ENCODE measurements around the gene MMP12. TPM values are rescaled to one million over a fixed set of nuclear protein-coding genes. Genes with fewer than 3 reads are reported as not detected.

Gene MMP12
- total RNA-seq, 1 donor from 2014 or later: not detected

- ATAC-seq (ENCODE audit: poor library complexity) (no peak), DNase-seq (no peak)
- intact Hi-C loops (cut with DNase I): no loop called here
These were observed 20.8 kb downstream of the MMP12 start for GRCh38 chr11:102853956-102854355.

- ATAC-seq (ENCODE audit: poor library complexity) (no peak), DNase-seq (no peak)
- intact Hi-C loops (cut with DNase I): no loop called here
These were observed 21.7 kb downstream of the MMP12 start for GRCh38 chr11:102853055-102853454.

GRCh38 chr11:102850973-102851745, 23.6 kb downstream of the MMP12 start:
- no peak for ATAC-seq (ENCODE audit: poor library complexity)
- intact Hi-C loops (cut with DNase I): no loop called here
- no peak for DNase-seq

GRCh38 chr11:102849311-102849710, 25.5 kb downstream of the MMP12 start:
- no peak for DNase-seq
- no peak for ATAC-seq (ENCODE audit: poor library complexity)
- intact Hi-C loops (cut with DNase I): no loop called here

GRCh38 chr11:102846292-102846691, 28.5 kb downstream of the MMP12 start:
- DNase-seq (no peak), ATAC-seq (ENCODE audit: poor library complexity) (no peak)
- intact Hi-C loops (cut with DNase I): no loop called here

- DNase-seq (no peak), ATAC-seq (ENCODE audit: poor library complexity) (no peak)
- intact Hi-C loops (cut with DNase I): no loop called here
These were observed 31.3 kb downstream of the MMP12 start, which contains the start of gene MMP3 for GRCh38 chr11:102843489-102843888. Gene MMP3 (minus strand): TSS chr11:102843609. CDS start chr11:102843546, 63 bp downstream.

GRCh38 chr11:102842930-102843329, 31.9 kb downstream of the MMP12 start:
- intact Hi-C loops (cut with DNase I): no loop called here
- ATAC-seq (ENCODE audit: poor library complexity) (no peak), DNase-seq (no peak)

- no peak for DNase-seq
- no peak for ATAC-seq (ENCODE audit: poor library complexity)
- intact Hi-C loops (cut with DNase I): no loop called here
These were observed 34.8 kb downstream of the MMP12 start for GRCh38 chr11:102840018-102840417.

- DNase-seq: no peak
- intact Hi-C loops (cut with DNase I): no loop called here
- no peak for ATAC-seq (ENCODE audit: poor library complexity)
These were observed 37.1 kb downstream of the MMP12 start for GRCh38 chr11:102837646-102838045.

- intact Hi-C loops (cut with DNase I): no loop called here
- ATAC-seq (ENCODE audit: poor library complexity): no peak
These were observed 37.6 kb downstream of the MMP12 start for GRCh38 chr11:102837156-102837555.

GRCh38 chr11:102836290-102836875, 38.4 kb downstream of the MMP12 start:
- DNase-seq (no peak), ATAC-seq (ENCODE audit: poor library complexity) (no peak)
- intact Hi-C loops (cut with DNase I): no loop called here

More at GRCh38 chr11:102837156-102837555, 37.6 kb downstream of the MMP12 start:
- DNase-seq: no peak

GRCh38 chr11:102833731-102834130, 41.1 kb downstream of the MMP12 start:
- intact Hi-C loops (cut with DNase I): no loop called here
- no peak for DNase-seq
- ATAC-seq (ENCODE audit: poor library complexity): no peak

GRCh38 chr11:102832612-102833011, 42.2 kb downstream of the MMP12 start:
- ATAC-seq (ENCODE audit: poor library complexity) (no peak), DNase-seq (no peak)
- intact Hi-C loops (cut with DNase I): no loop called here

GRCh38 chr11:102831489-102832440, 43.0 kb downstream of the MMP12 start:
- no peak for ATAC-seq (ENCODE audit: poor library complexity)
- intact Hi-C loops (cut with DNase I): no loop called here
- DNase-seq: no peak

GRCh38 chr11:102831128-102831488, 43.7 kb downstream of the MMP12 start:
- DNase-seq: no peak
- intact Hi-C loops (cut with DNase I): no loop called here
- no peak for ATAC-seq (ENCODE audit: poor library complexity)

GRCh38 chr11:102830001-102830727, 44.6 kb downstream of the MMP12 start:
- no peak for ATAC-seq (ENCODE audit: poor library complexity)
- DNase-seq: no peak
- intact Hi-C loops (cut with DNase I): no loop called here

GRCh38 chr11:102829316-102830000, 45.3 kb downstream of the MMP12 start:
- no peak for DNase-seq
- ATAC-seq (ENCODE audit: poor library complexity): no peak
- intact Hi-C loops (cut with DNase I): no loop called here

GRCh38 chr11:102824556-102824955, 50.2 kb downstream of the MMP12 start:
- no peak for DNase-seq
- intact Hi-C loops (cut with DNase I): no loop called here
- ATAC-seq (ENCODE audit: poor library complexity): no peak

All from Right ventricle myocardium superior (tissue), 1 donor.